ENCODE measurements around the gene HEBP2. TPM values are rescaled to one million over a fixed set of nuclear protein-coding genes. Genes with fewer than 3 reads are reported as not detected.

The HEBP2 gene
- polyA plus RNA-seq, 1 experiment: 14.5 TPM

DNA sequence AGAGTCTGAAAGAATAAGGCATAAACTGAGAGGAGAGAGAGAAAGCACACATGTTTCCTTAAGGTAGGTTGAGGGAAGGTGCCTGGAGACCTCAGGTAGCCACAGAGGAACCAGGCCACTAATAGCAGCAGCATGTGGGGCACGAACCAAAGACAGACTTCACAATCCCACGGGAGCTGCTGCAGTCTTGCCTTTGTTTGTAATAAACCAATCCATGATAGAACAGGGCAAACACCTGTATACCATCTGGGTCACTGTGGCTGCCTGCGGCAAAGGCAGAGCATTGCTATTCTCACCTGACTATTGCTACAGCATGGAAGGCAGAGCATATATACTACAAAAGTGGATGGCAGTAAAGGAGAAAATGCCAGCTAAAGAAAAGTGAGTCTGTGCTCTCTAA, 36.3 kb downstream of the HEBP2 start:
- Histone ChIP-seq H3K27me3 (ENCODE audit: control insufficient read depth, insufficient read depth, low read length) (no peaks in the 10 kb centered on the region), H3K4me3 (ENCODE audit: low read depth, low read length) (no peak overlapping the region), H3K36me3 (ENCODE audit: control insufficient read depth, insufficient read depth, low read length) (no peaks in the 10 kb centered on the region)
- no peak for DNase-seq (ENCODE audit: low read depth)
- ChIA-PET POLR2A (no interaction called here), CTCF (interaction anchor here (1.2 kb wide), 2 partner anchors 8 to 10 kb away, joined by 4 to 8 read pairs; no protein-coding TSS in a partner anchor)
- TF ChIP-seq, protein P1, sequence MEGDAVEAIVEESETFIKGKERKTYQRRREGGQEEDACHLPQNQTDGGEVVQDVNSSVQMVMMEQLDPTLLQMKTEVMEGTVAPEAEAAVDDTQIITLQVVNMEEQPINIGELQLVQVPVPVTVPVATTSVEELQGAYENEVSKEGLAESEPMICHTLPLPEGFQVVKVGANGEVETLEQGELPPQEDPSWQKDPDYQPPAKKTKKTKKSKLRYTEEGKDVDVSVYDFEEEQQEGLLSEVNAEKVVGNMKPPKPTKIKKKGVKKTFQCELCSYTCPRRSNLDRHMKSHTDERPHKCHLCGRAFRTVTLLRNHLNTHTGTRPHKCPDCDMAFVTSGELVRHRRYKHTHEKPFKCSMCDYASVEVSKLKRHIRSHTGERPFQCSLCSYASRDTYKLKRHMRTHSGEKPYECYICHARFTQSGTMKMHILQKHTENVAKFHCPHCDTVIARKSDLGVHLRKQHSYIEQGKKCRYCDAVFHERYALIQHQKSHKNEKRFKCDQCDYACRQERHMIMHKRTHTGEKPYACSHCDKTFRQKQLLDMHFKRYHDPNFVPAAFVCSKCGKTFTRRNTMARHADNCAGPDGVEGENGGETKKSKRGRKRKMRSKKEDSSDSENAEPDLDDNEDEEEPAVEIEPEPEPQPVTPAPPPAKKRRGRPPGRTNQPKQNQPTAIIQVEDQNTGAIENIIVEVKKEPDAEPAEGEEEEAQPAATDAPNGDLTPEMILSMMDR (IDR thresholded peaks at IDR 0.05; ENCODE audit: insufficient read depth, low read depth, low read length): no peak

DNA sequence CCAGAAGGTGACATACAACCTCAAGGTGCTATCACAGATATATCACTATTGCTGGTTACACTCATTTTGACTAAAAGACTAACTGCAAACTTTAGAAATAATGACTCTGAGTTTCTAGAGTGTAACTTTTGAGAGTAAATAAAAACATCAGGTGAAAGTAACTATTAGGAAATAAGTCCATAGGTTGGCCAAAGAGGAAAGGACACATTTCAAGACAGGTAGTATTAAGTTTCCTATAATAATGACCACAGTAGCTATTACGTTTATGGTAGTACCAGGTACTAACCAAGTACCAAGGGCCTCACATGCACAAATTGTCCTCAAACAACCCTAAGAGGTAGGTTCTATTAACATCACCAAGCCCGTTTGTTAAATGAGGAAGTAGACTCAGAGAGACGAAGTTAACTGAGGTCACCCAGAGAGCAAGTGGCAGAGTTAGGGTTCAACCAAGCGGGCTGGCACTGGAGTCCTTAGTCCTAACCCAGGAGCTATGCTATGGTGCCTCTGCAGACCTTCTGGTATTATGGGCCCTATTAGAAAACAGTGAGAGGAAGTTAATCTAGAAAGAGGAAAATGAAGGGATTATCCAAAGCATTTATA, 36.8 kb downstream of the HEBP2 start:
- no peak overlapping the region for H3K4me3 ChIP-seq (ENCODE audit: low read depth, low read length)
- no peak for DNase-seq (ENCODE audit: low read depth)
- ChIA-PET CTCF (interaction anchor here (1.4 to 1.9 kb wide), 3 partner anchors 12 to 77 kb away, joined by 3 to 13 read pairs (median 5); no protein-coding TSS in a partner anchor), POLR2A (no interaction called here)
- no peaks in the 10 kb centered on the region for H3K36me3 ChIP-seq (ENCODE audit: control insufficient read depth, insufficient read depth, low read length)
- no peaks in the 10 kb centered on the region for H3K27me3 ChIP-seq (ENCODE audit: control insufficient read depth, insufficient read depth, low read length)
- TF ChIP-seq, protein P1 (IDR thresholded peaks at IDR 0.05; ENCODE audit: insufficient read depth, low read depth, low read length): no peak

DNA sequence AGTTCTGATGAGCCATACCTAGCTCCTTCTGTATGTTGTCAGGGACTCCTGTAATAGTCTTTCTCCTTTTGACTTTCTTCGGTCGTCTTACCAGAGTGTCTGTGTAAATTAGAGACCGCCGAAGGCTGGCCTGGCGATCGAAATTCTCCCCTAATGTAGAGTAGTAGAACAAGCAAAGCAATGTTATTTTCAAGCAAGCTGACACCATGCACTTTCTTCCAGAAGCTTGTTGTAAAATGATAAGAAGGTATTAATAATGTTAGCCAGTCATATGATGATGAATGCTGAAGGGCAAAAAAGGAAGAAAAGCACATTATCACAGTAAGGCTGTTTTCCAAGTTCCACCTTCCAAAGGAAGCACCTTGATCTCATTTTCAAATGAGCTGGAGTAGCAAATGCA, 37.9 kb downstream of the HEBP2 start:
- Histone ChIP-seq H3K36me3 (ENCODE audit: control insufficient read depth, insufficient read depth, low read length) (no peaks in the 10 kb centered on the region), H3K4me3 (ENCODE audit: low read depth, low read length) (no peak overlapping the region), H3K27me3 (ENCODE audit: control insufficient read depth, insufficient read depth, low read length) (no peaks in the 10 kb centered on the region)
- CTCF ChIA-PET: interaction anchor here (1.4 to 1.9 kb wide), 3 partner anchors 13 to 76 kb away, joined by 3 to 13 read pairs (median 5); no protein-coding TSS in a partner anchor
- DNase-seq (ENCODE audit: low read depth): no peak
- POLR2A ChIA-PET: no interaction called here
- TF ChIP-seq, protein P1 (IDR thresholded peaks at IDR 0.05; ENCODE audit: insufficient read depth, low read depth, low read length): no peak

DNA sequence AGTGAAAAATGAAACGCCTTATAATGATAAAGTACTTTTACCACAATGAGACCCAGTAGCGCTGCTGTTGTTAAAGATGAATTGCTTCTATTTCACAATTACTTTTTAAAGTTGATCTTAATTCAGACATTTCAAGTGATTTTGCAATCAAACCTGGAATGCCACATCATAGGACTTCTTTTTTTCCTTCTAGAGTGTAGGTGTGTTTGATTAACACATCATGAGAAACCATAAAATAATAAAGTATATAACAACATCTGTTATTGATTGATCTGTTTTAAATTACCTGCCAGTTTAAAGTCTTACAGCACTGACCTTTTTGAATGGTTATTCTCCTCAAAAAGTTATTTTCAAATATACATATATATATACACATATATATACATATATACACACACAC, 38.6 kb downstream of the HEBP2 start:
- ChIA-PET CTCF (interaction anchor here (1.5 to 1.9 kb wide), 2 partner anchors 14 to 66 kb away, joined by 3 to 13 read pairs; no protein-coding TSS in a partner anchor), POLR2A (no interaction called here)
- H3K4me3 ChIP-seq (ENCODE audit: low read depth, low read length): no peak overlapping the region
- H3K36me3 ChIP-seq (ENCODE audit: control insufficient read depth, insufficient read depth, low read length): no peaks in the 10 kb centered on the region
- no peaks in the 10 kb centered on the region for H3K27me3 ChIP-seq (ENCODE audit: control insufficient read depth, insufficient read depth, low read length)
- no peak for DNase-seq (ENCODE audit: low read depth)
- TF ChIP-seq, protein P1 (IDR thresholded peaks at IDR 0.05; ENCODE audit: insufficient read depth, low read depth, low read length): no peak

DNA sequence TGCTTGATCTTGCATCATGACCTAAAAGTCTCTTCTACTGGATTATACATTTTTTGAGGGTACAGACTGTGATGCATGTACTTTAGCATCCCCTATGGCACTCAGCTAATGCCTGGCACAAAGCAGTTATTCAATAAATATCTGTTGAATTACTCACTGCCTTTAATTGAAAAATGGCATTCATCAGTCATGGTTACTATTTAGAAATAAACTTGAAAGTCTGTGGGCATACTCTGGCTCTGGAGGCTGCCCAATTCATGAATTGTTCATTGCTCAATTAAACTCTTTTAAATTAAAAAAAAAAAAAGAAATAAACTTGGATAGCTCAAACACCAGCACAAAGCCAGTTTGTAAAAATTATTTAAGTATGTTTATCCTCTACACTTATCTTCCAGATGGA, 40.0 kb downstream of the HEBP2 start:
- H3K27me3 ChIP-seq (ENCODE audit: control insufficient read depth, insufficient read depth, low read length): no peaks in the 10 kb centered on the region
- H3K4me3 ChIP-seq (ENCODE audit: low read depth, low read length): no peak overlapping the region
- DNase-seq (ENCODE audit: low read depth): no peak
- H3K36me3 ChIP-seq (ENCODE audit: control insufficient read depth, insufficient read depth, low read length): no peaks in the 10 kb centered on the region
- ChIA-PET POLR2A (no interaction called here), CTCF (no interaction called here)
- TF ChIP-seq, protein P1 (IDR thresholded peaks at IDR 0.05; ENCODE audit: insufficient read depth, low read depth, low read length): no peak

Measured in BJ (cell line).